OCI-LY1 (cell line): ENCODE measurements around the gene PARVG.

Experiments used
- H2AFZ ChIP-seq: fragments of 200-600 bp; sonication (generic), shearing (Covaris generic); 2 replicates; pipeline ENCODE4 v1.6.0; 2014; ENCODE audit warnings: antibody characterized with exemption, mild to moderate bottlenecking, low read length
- H3F3A ChIP-seq: fragments of 200-600 bp; sonication (generic), shearing (Covaris generic); 2 replicates; pipeline ENCODE4 v1.6.0; 2014; ENCODE audit warnings: mild to moderate bottlenecking, antibody characterized with exemption, low read length, moderate library complexity; ENCODE audit not compliant: insufficient read depth
- H3K27ac ChIP-seq: fragments of 200-600 bp; sonication (generic); 2 replicates; pipeline ENCODE4 v1.5.1; 2014; ENCODE audit warnings: low read length, mixed run types, mild to moderate bottlenecking, low read depth; ENCODE audit not compliant: poor library complexity, severe bottlenecking
- H3K27me3 ChIP-seq: fragments of 200-600 bp; sonication (generic); 2 replicates; pipeline ENCODE4 v1.6.0; 2014; ENCODE audit warnings: antibody characterized with exemption, mild to moderate bottlenecking, low read length, moderate library complexity; ENCODE audit not compliant: insufficient read depth
- H3K36me3 ChIP-seq: fragments of 200-600 bp; sonication (generic); 2 replicates; pipeline ENCODE4 v1.6.1; 2014; ENCODE audit warnings: mild to moderate bottlenecking, antibody characterized with exemption, low read length, moderate library complexity, mixed read lengths; ENCODE audit not compliant: insufficient read depth
- H3K4me1 ChIP-seq: fragments of 200-600 bp; sonication (generic); 2 replicates; pipeline ENCODE4 v1.5.1; 2014; ENCODE audit warnings: mild to moderate bottlenecking, low read length, moderate library complexity; ENCODE audit not compliant: insufficient read depth, severe bottlenecking
- H3K4me2 ChIP-seq: fragments of 200-600 bp; sonication (generic), shearing (Covaris generic); 2 replicates; pipeline ENCODE4 v1.6.1; 2014; ENCODE audit warnings: low read length
- H3K4me3 ChIP-seq: fragments of 200-600 bp; sonication (generic); 2 replicates; pipeline ENCODE4 v1.5.1; 2014; ENCODE audit warnings: low read length, low read depth, mild to moderate bottlenecking, mixed read lengths; ENCODE audit not compliant: poor library complexity, severe bottlenecking
- H3K79me2 ChIP-seq: fragments of 200-600 bp; shearing (Covaris generic); 2 replicates; pipeline ENCODE4 v1.6.1; 2016; ENCODE audit warnings: mixed run types, low read length, mixed read lengths; ENCODE audit not compliant: insufficient read depth
- H3K9ac ChIP-seq: fragments of 200-600 bp; sonication (generic), shearing (Covaris generic); 2 replicates; pipeline ENCODE4 v1.6.1; 2014; ENCODE audit warnings: mild to moderate bottlenecking, low read length, mixed read lengths
- H3K9me2 ChIP-seq: fragments of 200-600 bp; sonication (generic), shearing (Covaris generic); 2 replicates; pipeline ENCODE4 v1.6.1; 2014; ENCODE audit warnings: low read depth, mild to moderate bottlenecking, low read length, mixed read lengths
- H3K9me3 ChIP-seq: fragments of 200-600 bp; shearing (Covaris generic); 2 replicates; pipeline ENCODE4 v1.6.1; 2014; ENCODE audit warnings: low read length, mixed read lengths
- H4K20me1 ChIP-seq: fragments of 200-600 bp; sonication (generic), shearing (Covaris generic); 2 replicates; pipeline ENCODE4 v1.6.0; 2016; ENCODE audit warnings: mild to moderate bottlenecking, low read length; ENCODE audit not compliant: insufficient read depth
- CTCF ChIP-seq: fragments of 200-600 bp; sonication (generic), shearing (Covaris generic); IDR thresholded peaks from 2 replicates; pipeline ENCODE4 v1.5.1; 2017; ENCODE audit warnings: mild to moderate bottlenecking, antibody characterized with exemption, low read length, moderate library complexity, mixed read lengths
- EZH2 ChIP-seq: fragments of 200-600 bp; sonication (generic), shearing (Covaris generic); IDR thresholded peaks from 2 replicates; pipeline ENCODE4 v1.8.0; 2017; ENCODE audit warnings: borderline replicate concordance, mixed run types, mild to moderate bottlenecking, antibody characterized with exemption, low read length, moderate library complexity, mixed read lengths

Gene PARVG

GRCh38 chr22:44196241-44196640 is 15.5 kb downstream of the PARVG start:
- Histone ChIP-seq H2AFZ (no peak overlapping the region), H3K9me3 (no peaks in the 10 kb centered on the region), H3K4me3 (no peak overlapping the region), H3F3A (no peaks in the 10 kb centered on the region), H3K4me1 (no peaks in the 10 kb centered on the region), H3K9ac (no peak overlapping the region), H3K36me3 (no peaks in the 10 kb centered on the region), H3K4me2 (no peak overlapping the region), H4K20me1 (no peaks in the 10 kb centered on the region), H3K9me2 (no peaks in the 10 kb centered on the region), H3K79me2 (no peaks in the 10 kb centered on the region), H3K27ac (no peak overlapping the region), H3K27me3 (no peaks in the 10 kb centered on the region)
- TF ChIP-seq CTCF (no peak), EZH2 (no peak)

DNA sequence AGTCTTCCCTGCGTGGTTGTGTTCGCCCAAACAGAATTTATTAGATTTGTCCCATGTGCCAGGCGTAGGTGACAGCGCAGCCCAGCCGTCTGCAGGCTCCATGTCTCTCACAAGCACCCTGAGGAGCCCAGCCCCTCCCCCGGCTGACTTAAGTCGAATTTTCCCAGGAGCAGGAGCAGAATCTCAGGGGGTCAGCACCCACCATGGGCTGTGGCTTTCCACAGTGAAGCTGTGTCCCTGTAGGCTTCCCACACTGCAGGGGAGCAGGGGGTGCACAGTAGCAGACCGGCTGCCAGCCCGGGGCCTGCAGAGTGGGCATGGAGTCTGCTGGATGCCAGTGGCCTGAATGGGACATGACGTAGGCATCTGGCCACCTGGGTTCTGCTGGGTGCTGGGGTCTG is 16.0 kb downstream of the PARVG start:
- no peaks in the 10 kb centered on the region for H3K9me2 ChIP-seq
- H3K4me3 ChIP-seq, result no peak overlapping the region
- H3K9ac ChIP-seq, result no peak overlapping the region
- H4K20me1 ChIP-seq, result no peaks in the 10 kb centered on the region
- no peaks in the 10 kb centered on the region for H3F3A ChIP-seq
- no peaks in the 10 kb centered on the region for H3K4me1 ChIP-seq
- H3K36me3 ChIP-seq, result no peaks in the 10 kb centered on the region
- H3K27me3 ChIP-seq, result peaks cover under 1% of the 10 kb centered on the region; the same call in 1 of the 2 replicates
- TF ChIP-seq CTCF, result no peak
- no peak for TF ChIP-seq EZH2
- H3K27ac ChIP-seq, result no peak overlapping the region
- H2AFZ ChIP-seq, result no peak overlapping the region
- H3K79me2 ChIP-seq, result no peaks in the 10 kb centered on the region
- H3K9me3 ChIP-seq, result no peaks in the 10 kb centered on the region
- no peak overlapping the region for H3K4me2 ChIP-seq

GRCh38 chr22:44197271-44197670 is 16.5 kb downstream of the PARVG start:
- no peaks in the 10 kb centered on the region for H4K20me1 ChIP-seq
- no peak overlapping the region for H3K4me3 ChIP-seq
- TF ChIP-seq CTCF, result no peak
- TF ChIP-seq EZH2, result no peak
- H3K27ac ChIP-seq, result no peak overlapping the region
- H3K36me3 ChIP-seq, result no peaks in the 10 kb centered on the region
- H3K9me3 ChIP-seq, result no peaks in the 10 kb centered on the region
- no peak overlapping the region for H3K9ac ChIP-seq
- no peak overlapping the region for H2AFZ ChIP-seq
- H3K27me3 ChIP-seq, result peaks cover 6% of the 10 kb centered on the region; the same call in 1 of the 2 replicates
- no peak overlapping the region for H3K4me2 ChIP-seq
- no peaks in the 10 kb centered on the region for H3F3A ChIP-seq
- no peaks in the 10 kb centered on the region for H3K79me2 ChIP-seq
- H3K9me2 ChIP-seq, result no peaks in the 10 kb centered on the region
- no peaks in the 10 kb centered on the region for H3K4me1 ChIP-seq
